ENCODE data around the gene ZNF296. TPM values are rescaled to one million over a fixed set of nuclear protein-coding genes. Genes with fewer than 3 reads are reported as not detected.

Gene ZNF296
- total and polyA plus RNA-seq, 4 experiments from 2014 or later: 0.98 to 3.2 (median 1.8) TPM

GRCh38 chr19:45056831-45057230 is 19.4 kb downstream of the ZNF296 start:
- DNase-seq: no peak
- H3K36me3 Mint-ChIP-seq: peaks cover 45 to 83% of the 10 kb centered on the region in 2 donors
- Histone ChIP-seq H3K27ac (ENCODE audit: low read depth, low read length) (no peak overlapping the region), H3K36me3 (ENCODE audit: insufficient read depth, low read length) (peaks cover 75% of the 10 kb centered on the region), H3K9me3 (ENCODE audit: control insufficient read depth in 1 of 2, low read length in 2 of 2) (no peaks in the 10 kb centered on the region), H3K4me3 (ENCODE audit: low read length in 2 of 2) (no peak overlapping the region), H3K4me1 (ENCODE audit: insufficient read depth, low read length) (no peaks in the 10 kb centered on the region), H3K27me3 (ENCODE audit: insufficient read depth, low read length) (no peaks in the 10 kb centered on the region)
- CTCF ChIA-PET (ENCODE audit: partially characterized antibody): interaction anchor here (0.5 to 1.7 kb wide), 6 partner anchors 8 to 80 kb away, joined by 3 to 6 read pairs (median 3); no protein-coding TSS in a partner anchor
- POLR2A ChIA-PET (ENCODE audit: partially characterized antibody): interaction anchor here (0.7 to 1.0 kb wide), 2 partner anchors 18 to 21 kb away, joined by 3 to 4 read pairs; partner anchors contain the start of gene CLASRP
- H3K27ac Mint-ChIP-seq: peak overlapping the region in 2 of 7 donors; percentile 30 to 63
- intact Hi-C loops (cut with micrococcal nuclease): no loop called here
- H3K4me1 Mint-ChIP-seq: peaks cover 1 to 6% (median 5%) of the 10 kb centered on the region in 4 donors
- no peaks in the 10 kb centered on the region for H3K27me3 Mint-ChIP-seq
- H3K4me3 Mint-ChIP-seq: no peak overlapping the region
- H3K9me3 Mint-ChIP-seq: peaks cover 0 to 4% (median 0%) of the 10 kb centered on the region in 8 donors

DNA sequence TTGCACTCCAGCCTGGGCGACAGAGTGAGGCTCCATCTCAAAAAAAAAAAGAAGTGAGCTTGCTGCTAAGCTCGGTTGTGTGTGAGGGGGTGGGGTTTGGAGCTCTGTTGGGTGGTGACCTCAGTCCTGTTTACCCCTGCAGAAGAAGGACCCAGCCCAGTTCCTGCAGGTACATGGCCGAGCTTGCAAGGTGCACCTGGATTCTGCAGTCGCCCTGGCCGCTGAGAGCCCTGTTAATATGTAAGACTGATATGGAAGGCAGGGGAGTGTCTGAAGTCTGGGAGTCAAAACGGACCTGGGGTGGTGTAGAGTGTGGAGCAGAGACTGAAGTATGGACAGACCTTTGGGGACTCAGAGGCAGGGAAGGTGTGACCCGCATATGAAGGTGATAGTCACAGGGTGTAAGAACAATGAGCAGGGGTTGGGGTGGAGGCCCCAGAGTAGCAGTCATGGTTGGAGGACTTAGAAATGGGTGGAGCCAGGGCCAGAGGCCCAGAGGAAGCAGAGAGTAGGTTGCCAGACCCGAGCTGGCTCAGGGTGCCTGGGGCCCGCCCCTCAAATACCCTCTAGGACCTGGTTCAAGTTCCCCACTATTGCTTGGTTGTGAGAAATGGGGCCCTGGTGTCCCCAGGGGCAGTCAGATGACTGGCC is 24.2 kb downstream of the ZNF296 start:
- H3K27ac Mint-ChIP-seq: peak overlapping the region in 2 of 7 donors; percentile 65 to 85
- peaks cover 0 to 4% (median 0%) of the 10 kb centered on the region in 8 donors for H3K9me3 Mint-ChIP-seq
- H3K27me3 ChIP-seq (ENCODE audit: insufficient read depth, low read length): no peaks in the 10 kb centered on the region
- H3K9me3 ChIP-seq (ENCODE audit: control insufficient read depth in 1 of 2, low read length in 2 of 2): no peaks in the 10 kb centered on the region
- ChIA-PET POLR2A (ENCODE audit: partially characterized antibody) (interaction anchor here (1.3 to 2.2 kb wide), 2 partner anchors 13 to 40 kb away, joined by 3 to 6 read pairs; partner anchors contain the start of gene PPP1R37), CTCF (ENCODE audit: partially characterized antibody) (interaction anchor here (1.0 kb wide), 1 partner anchor 149 kb away, joined by 3 read pairs; no protein-coding TSS in a partner anchor)
- no peak overlapping the region for H3K27ac ChIP-seq (ENCODE audit: low read depth, low read length)
- no peak overlapping the region for H3K4me3 Mint-ChIP-seq
- intact Hi-C loops (cut with micrococcal nuclease): no loop called here
- peaks cover 38% of the 10 kb centered on the region for H3K36me3 ChIP-seq (ENCODE audit: insufficient read depth, low read length)
- peaks cover 14 to 17% (median 16%) of the 10 kb centered on the region in 4 donors for H3K4me1 Mint-ChIP-seq
- peaks cover 6% of the 10 kb centered on the region for H3K4me1 ChIP-seq (ENCODE audit: insufficient read depth, low read length)
- DNase-seq: no peak
- no peak overlapping the region for H3K4me3 ChIP-seq (ENCODE audit: low read length in 2 of 2)
- H3K27me3 Mint-ChIP-seq: no peaks in the 10 kb centered on the region
- H3K36me3 Mint-ChIP-seq: peaks cover 26 to 58% of the 10 kb centered on the region in 2 donors

GRCh38 chr19:45050036-45050435 is 26.2 kb downstream of the ZNF296 start:
- Histone ChIP-seq H3K9me3 (ENCODE audit: control insufficient read depth in 1 of 2, low read length in 2 of 2) (no peaks in the 10 kb centered on the region), H3K36me3 (ENCODE audit: insufficient read depth, low read length) (peaks cover 29% of the 10 kb centered on the region), H3K4me1 (ENCODE audit: insufficient read depth, low read length) (peaks cover 17% of the 10 kb centered on the region), H3K27ac (ENCODE audit: low read depth, low read length) (no peak overlapping the region), H3K27me3 (ENCODE audit: insufficient read depth, low read length) (no peaks in the 10 kb centered on the region), H3K4me3 (ENCODE audit: low read length in 2 of 2) (no peak overlapping the region)
- H3K36me3 Mint-ChIP-seq: peaks cover 35 to 60% of the 10 kb centered on the region in 2 donors
- intact Hi-C loops (cut with micrococcal nuclease): no loop called here
- H3K4me1 Mint-ChIP-seq: peaks cover 27 to 37% (median 32%) of the 10 kb centered on the region in 4 donors
- ChIA-PET CTCF (ENCODE audit: partially characterized antibody) (no interaction called here), POLR2A (ENCODE audit: partially characterized antibody) (no interaction called here)
- DNase-seq: no peak
- H3K9me3 Mint-ChIP-seq: peaks cover 0 to 2% (median 0%) of the 10 kb centered on the region in 8 donors
- H3K27me3 Mint-ChIP-seq: no peaks in the 10 kb centered on the region
- no peak overlapping the region for H3K4me3 Mint-ChIP-seq
- H3K27ac Mint-ChIP-seq: peak overlapping the region in 3 of 7 donors; percentile 1 to 72 (median 36)

DNA sequence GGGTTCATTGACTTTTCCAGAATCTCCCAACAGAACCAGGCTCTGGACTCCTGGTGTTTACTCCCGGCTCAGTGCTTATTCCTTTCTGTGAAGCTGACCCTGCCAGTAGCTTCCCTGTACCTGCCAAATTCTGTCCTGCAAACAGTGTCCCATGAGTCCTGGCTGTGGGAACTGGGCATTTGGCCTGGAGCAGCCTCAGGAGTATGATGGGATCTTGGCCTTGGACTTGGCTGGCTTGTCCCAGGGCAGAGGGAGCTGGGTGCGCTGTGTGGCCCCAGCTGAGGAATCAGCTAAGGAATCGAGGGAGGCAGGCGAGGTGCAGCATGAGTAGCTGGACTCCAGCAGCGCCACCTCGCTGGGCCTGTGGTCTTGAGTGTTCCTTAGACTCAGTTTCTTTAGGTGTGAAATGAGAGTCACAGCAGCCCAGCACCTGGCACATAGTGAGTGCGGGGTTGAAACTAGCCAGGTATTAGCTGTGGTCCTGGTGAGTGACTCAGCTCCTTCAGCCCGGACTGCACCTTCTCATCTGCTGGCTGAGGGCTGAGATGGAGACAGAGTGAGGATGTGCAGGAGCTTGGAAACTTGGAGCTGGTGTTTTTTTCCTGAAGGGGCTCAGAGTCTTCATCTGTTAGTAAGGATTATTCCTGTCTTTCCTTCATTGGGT is 27.1 kb downstream of the ZNF296 start:
- Mint-ChIP-seq H3K27ac (peak overlapping the region in 4 of 7 donors; percentile 4 to 86 (median 64)), H3K36me3 (peaks cover 31 to 61% of the 10 kb centered on the region in 2 donors), H3K4me3 (no peak overlapping the region), H3K27me3 (no peaks in the 10 kb centered on the region), H3K9me3 (peaks cover 0 to 2% (median 0%) of the 10 kb centered on the region in 8 donors), H3K4me1 (peaks cover 28 to 41% (median 36%) of the 10 kb centered on the region in 4 donors)
- Histone ChIP-seq H3K9me3 (ENCODE audit: control insufficient read depth in 1 of 2, low read length in 2 of 2) (no peaks in the 10 kb centered on the region), H3K4me1 (ENCODE audit: insufficient read depth, low read length) (peaks cover 17% of the 10 kb centered on the region), H3K27ac (ENCODE audit: low read depth, low read length) (no peak overlapping the region), H3K36me3 (ENCODE audit: insufficient read depth, low read length) (peaks cover 29% of the 10 kb centered on the region), H3K27me3 (ENCODE audit: insufficient read depth, low read length) (no peaks in the 10 kb centered on the region), H3K4me3 (ENCODE audit: low read length in 2 of 2) (no peak overlapping the region)
- POLR2A ChIA-PET (ENCODE audit: partially characterized antibody): no interaction called here
- intact Hi-C loops (cut with micrococcal nuclease): no loop called here
- no peak for DNase-seq
- CTCF ChIA-PET (ENCODE audit: partially characterized antibody): interaction anchor here (1.0 kb wide), 1 partner anchor 31 kb away, joined by 3 read pairs; no protein-coding TSS in a partner anchor

- Histone ChIP-seq H3K9me3 (ENCODE audit: control insufficient read depth in 1 of 2, low read length in 2 of 2) (no peaks in the 10 kb centered on the region), H3K27ac (ENCODE audit: low read depth, low read length) (no peak overlapping the region), H3K4me1 (ENCODE audit: insufficient read depth, low read length) (peaks cover 17% of the 10 kb centered on the region), H3K4me3 (ENCODE audit: low read length in 2 of 2) (no peak overlapping the region), H3K36me3 (ENCODE audit: insufficient read depth, low read length) (peaks cover 29% of the 10 kb centered on the region), H3K27me3 (ENCODE audit: insufficient read depth, low read length) (no peaks in the 10 kb centered on the region)
- POLR2A ChIA-PET (ENCODE audit: partially characterized antibody): no interaction called here
- Mint-ChIP-seq H3K4me3 (peak overlapping the region in 1 of 8 donors; percentile 13), H3K27me3 (no peaks in the 10 kb centered on the region), H3K36me3 (peaks cover 21 to 55% of the 10 kb centered on the region in 2 donors), H3K4me1 (peaks cover 29 to 47% (median 36%) of the 10 kb centered on the region in 4 donors), H3K9me3 (peaks cover 0 to 2% (median 0%) of the 10 kb centered on the region in 8 donors), H3K27ac (peak overlapping the region in 6 of 7 donors; percentile 52 to 88 (median 62))
- DNase-seq: no peak
- CTCF ChIA-PET (ENCODE audit: partially characterized antibody): interaction anchor here (1.9 kb wide), 1 partner anchor 12 kb away, joined by 8 read pairs; no protein-coding TSS in a partner anchor
- intact Hi-C loops (cut with micrococcal nuclease): no loop called here
These were observed 29.0 kb downstream of the ZNF296 start for GRCh38 chr19:45047188-45047797.

DNA sequence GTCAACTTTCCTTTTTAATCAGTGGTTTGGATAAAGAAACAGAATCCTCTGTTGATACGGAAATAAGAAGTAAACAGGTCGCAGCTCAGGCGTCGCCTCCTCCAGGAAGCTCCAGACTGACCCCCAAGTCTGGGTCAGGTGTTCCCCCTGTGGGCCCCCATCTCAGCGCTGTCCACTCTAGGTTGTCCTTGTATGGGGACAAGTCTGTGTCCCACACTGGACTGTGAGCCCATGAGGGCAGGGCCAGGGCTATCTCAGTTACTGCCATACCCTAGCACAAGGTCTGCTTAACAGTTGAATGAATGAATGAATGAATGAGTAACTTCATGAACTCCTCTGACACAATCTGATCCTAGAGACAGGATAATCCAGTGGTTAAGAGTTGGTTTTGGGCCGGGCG is 29.9 kb downstream of the ZNF296 start:
- Histone ChIP-seq H3K4me1 (ENCODE audit: insufficient read depth, low read length) (peaks cover 25% of the 10 kb centered on the region), H3K27ac (ENCODE audit: low read depth, low read length) (no peak overlapping the region), H3K36me3 (ENCODE audit: insufficient read depth, low read length) (peaks cover 34% of the 10 kb centered on the region), H3K27me3 (ENCODE audit: insufficient read depth, low read length) (no peaks in the 10 kb centered on the region), H3K4me3 (ENCODE audit: low read length in 2 of 2) (no peak overlapping the region), H3K9me3 (ENCODE audit: control insufficient read depth in 1 of 2, low read length in 2 of 2) (no peaks in the 10 kb centered on the region)
- peak overlapping the region in 4 of 7 donors; percentile 57 to 76 (median 64) for H3K27ac Mint-ChIP-seq
- peaks cover 32 to 56% (median 44%) of the 10 kb centered on the region in 4 donors for H3K4me1 Mint-ChIP-seq
- intact Hi-C loops (cut with micrococcal nuclease): no loop called here
- DNase-seq: no peak
- H3K36me3 Mint-ChIP-seq: peaks cover 25 to 59% of the 10 kb centered on the region in 2 donors
- H3K9me3 Mint-ChIP-seq: no peaks in the 10 kb centered on the region
- POLR2A ChIA-PET (ENCODE audit: partially characterized antibody): interaction anchor here (1.1 kb wide), 1 partner anchor 19 kb away, joined by 3 read pairs; no protein-coding TSS in a partner anchor
- H3K4me3 Mint-ChIP-seq: no peak overlapping the region
- CTCF ChIA-PET (ENCODE audit: partially characterized antibody): interaction anchor here (1.7 to 1.9 kb wide), 2 partner anchors 13 to 57 kb away, joined by 5 to 8 read pairs; no protein-coding TSS in a partner anchor
- no peaks in the 10 kb centered on the region for H3K27me3 Mint-ChIP-seq
